Dermis blood vessel endothelial cell (primary cell): Measurements from ENCODE around the gene GABRB1. TPM values are rescaled to one million over a fixed set of nuclear protein-coding genes. Genes with fewer than 3 reads are reported as not detected.

Source experiments
- DNase-seq: peaks from one replicate; pipeline ENCODE4 v3.0.0; 2010
- total RNA-seq: library from RNA; depleted of rRNA; stranded (reverse); fragments of >200 nt; gene quantifications from 2 replicates; pipeline ENCODE4 v1.2.3, GENCODE V29; 2014

Gene GABRB1
- total RNA-seq, 1 donor from 2014 or later, result not detected

DNA sequence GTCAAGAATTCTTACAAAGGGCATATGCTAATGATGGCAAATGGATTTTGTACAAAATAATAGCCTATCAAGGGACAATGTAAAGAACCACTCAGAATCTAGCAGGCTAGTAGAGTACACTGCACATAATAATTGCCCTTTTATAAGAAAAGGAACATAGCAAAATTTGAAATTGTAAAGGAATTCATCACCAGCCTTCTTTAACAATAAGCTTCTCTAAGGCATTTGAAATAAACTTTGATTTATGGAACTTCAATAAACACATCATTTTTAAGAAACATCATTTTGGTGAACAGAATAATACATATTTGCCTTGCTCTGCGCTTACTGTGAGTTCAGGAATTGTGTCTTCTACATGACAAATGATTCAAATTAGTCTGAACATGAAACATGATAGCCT is 444.0 kb downstream of the GABRB1 start:
- no peak for DNase-seq

Other genes starting within 250 kb of the GABRB1 start
- not detected in 2 replicates for gene COX7B2, start 122.3 kb upstream of the GABRB1 start, total RNA-seq
- not detected in 2 replicates for gene GABRA4, start 38.0 kb upstream of the GABRB1 start, total RNA-seq